Measurements from ENCODE around the gene CTNNBL1. TPM values are rescaled to one million over a fixed set of nuclear protein-coding genes. Genes with fewer than 3 reads are reported as not detected.

CTNNBL1 gene
- total RNA-seq, 1 experiment from 2014 or later: 49.9 TPM

- no peak for DNase-seq
- ATAC-seq: no peak
- intact Hi-C loops (cut with micrococcal nuclease): no loop called here
- Histone ChIP-seq H3K9me2 (replicated peaks; ENCODE audit: low read length) (no peaks in the 10 kb centered on the region), H2AFZ (ENCODE audit: low read length) (no peak overlapping the region), H3K36me3 (ENCODE audit: low read depth, low read length) (peaks cover 16% of the 10 kb centered on the region), H3K4me1 (ENCODE audit: insufficient read depth, low read length) (no peaks in the 10 kb centered on the region), H3K27ac (ENCODE audit: low read length) (no peak overlapping the region), H3K9ac (ENCODE audit: low read length) (no peak overlapping the region), H3K9me3 (ENCODE audit: low read length) (no peaks in the 10 kb centered on the region), H4K20me1 (ENCODE audit: low read length) (no peaks in the 10 kb centered on the region), H3K79me2 (ENCODE audit: low read length) (no peaks in the 10 kb centered on the region), H3F3A (ENCODE audit: low read length, unreplicated experiment) (no peaks in the 10 kb centered on the region), H3K27me3 (ENCODE audit: low read length) (no peaks in the 10 kb centered on the region), H3K4me2 (ENCODE audit: low read length) (no peak overlapping the region), H3K4me3 (ENCODE audit: low read length) (no peak overlapping the region)
- BruUV-seq (replicated peaks): no TSS peak
- ChIA-PET POLR2A (ENCODE audit: unreplicated experiment) (no interaction called here), CTCF (no interaction called here)
- TF ChIP-seq, protein P1, sequence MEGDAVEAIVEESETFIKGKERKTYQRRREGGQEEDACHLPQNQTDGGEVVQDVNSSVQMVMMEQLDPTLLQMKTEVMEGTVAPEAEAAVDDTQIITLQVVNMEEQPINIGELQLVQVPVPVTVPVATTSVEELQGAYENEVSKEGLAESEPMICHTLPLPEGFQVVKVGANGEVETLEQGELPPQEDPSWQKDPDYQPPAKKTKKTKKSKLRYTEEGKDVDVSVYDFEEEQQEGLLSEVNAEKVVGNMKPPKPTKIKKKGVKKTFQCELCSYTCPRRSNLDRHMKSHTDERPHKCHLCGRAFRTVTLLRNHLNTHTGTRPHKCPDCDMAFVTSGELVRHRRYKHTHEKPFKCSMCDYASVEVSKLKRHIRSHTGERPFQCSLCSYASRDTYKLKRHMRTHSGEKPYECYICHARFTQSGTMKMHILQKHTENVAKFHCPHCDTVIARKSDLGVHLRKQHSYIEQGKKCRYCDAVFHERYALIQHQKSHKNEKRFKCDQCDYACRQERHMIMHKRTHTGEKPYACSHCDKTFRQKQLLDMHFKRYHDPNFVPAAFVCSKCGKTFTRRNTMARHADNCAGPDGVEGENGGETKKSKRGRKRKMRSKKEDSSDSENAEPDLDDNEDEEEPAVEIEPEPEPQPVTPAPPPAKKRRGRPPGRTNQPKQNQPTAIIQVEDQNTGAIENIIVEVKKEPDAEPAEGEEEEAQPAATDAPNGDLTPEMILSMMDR (conservative IDR thresholded peaks at IDR 0.05; ENCODE audit: low read depth, low read length): no peak
- TF ChIP-seq EZH2phosphoT487 (IDR thresholded peaks at IDR 0.05; ENCODE audit: borderline replicate concordance, low read length) (no peak), EZH2 (IDR thresholded peaks at IDR 0.05; ENCODE audit: low read length, unreplicated experiment) (no peak)
These were observed 79.5 kb downstream of the CTNNBL1 start for GRCh38 chr20:37773291-37773826.

GRCh38 chr20:37774156-37774555, 80.3 kb downstream of the CTNNBL1 start:
- TF ChIP-seq EZH2phosphoT487 (IDR thresholded peaks at IDR 0.05; ENCODE audit: borderline replicate concordance, low read length): no peak
- TF ChIP-seq EZH2 (IDR thresholded peaks at IDR 0.05; ENCODE audit: low read length, unreplicated experiment): no peak
- TF ChIP-seq, protein P1 (conservative IDR thresholded peaks at IDR 0.05; ENCODE audit: low read depth, low read length): no peak
- H3K4me1 ChIP-seq (ENCODE audit: insufficient read depth, low read length): no peaks in the 10 kb centered on the region
- ChIA-PET CTCF (no interaction called here), POLR2A (ENCODE audit: unreplicated experiment) (no interaction called here)
- no peaks in the 10 kb centered on the region for H3K27me3 ChIP-seq (ENCODE audit: low read length)
- no peak for DNase-seq
- no peak overlapping the region for H3K4me3 ChIP-seq (ENCODE audit: low read length)
- no peak overlapping the region for H3K4me2 ChIP-seq (ENCODE audit: low read length)
- no peak for ATAC-seq
- no peak overlapping the region for H2AFZ ChIP-seq (ENCODE audit: low read length)
- H3K9me3 ChIP-seq (ENCODE audit: low read length): no peaks in the 10 kb centered on the region
- H3F3A ChIP-seq (ENCODE audit: low read length, unreplicated experiment): no peaks in the 10 kb centered on the region
- H3K27ac ChIP-seq (ENCODE audit: low read length): no peak overlapping the region
- peaks cover 16% of the 10 kb centered on the region for H3K36me3 ChIP-seq (ENCODE audit: low read depth, low read length)
- H3K9ac ChIP-seq (ENCODE audit: low read length): no peak overlapping the region
- intact Hi-C loops (cut with micrococcal nuclease): no loop called here
- no peaks in the 10 kb centered on the region for H3K79me2 ChIP-seq (ENCODE audit: low read length)
- no TSS peak for BruUV-seq (replicated peaks)
- H3K9me2 ChIP-seq (replicated peaks; ENCODE audit: low read length): no peaks in the 10 kb centered on the region
- no peaks in the 10 kb centered on the region for H4K20me1 ChIP-seq (ENCODE audit: low read length)

- H3K36me3 ChIP-seq (ENCODE audit: low read depth, low read length): peaks cover 19% of the 10 kb centered on the region
- H3K4me3 ChIP-seq (ENCODE audit: low read length): no peak overlapping the region
- H3F3A ChIP-seq (ENCODE audit: low read length, unreplicated experiment): no peaks in the 10 kb centered on the region
- no peaks in the 10 kb centered on the region for H4K20me1 ChIP-seq (ENCODE audit: low read length)
- intact Hi-C loops (cut with micrococcal nuclease): no loop called here
- no peaks in the 10 kb centered on the region for H3K79me2 ChIP-seq (ENCODE audit: low read length)
- DNase-seq (no peak), ATAC-seq (no peak)
- H3K4me2 ChIP-seq (ENCODE audit: low read length): no peak overlapping the region
- no peak overlapping the region for H2AFZ ChIP-seq (ENCODE audit: low read length)
- H3K9me2 ChIP-seq (replicated peaks; ENCODE audit: low read length): no peaks in the 10 kb centered on the region
- BruUV-seq (replicated peaks): no TSS peak
- no peaks in the 10 kb centered on the region for H3K27me3 ChIP-seq (ENCODE audit: low read length)
- H3K4me1 ChIP-seq (ENCODE audit: insufficient read depth, low read length): no peaks in the 10 kb centered on the region
- CTCF ChIA-PET: no interaction called here
- H3K9ac ChIP-seq (ENCODE audit: low read length): no peak overlapping the region
- no peak overlapping the region for H3K27ac ChIP-seq (ENCODE audit: low read length)
- H3K9me3 ChIP-seq (ENCODE audit: low read length): no peaks in the 10 kb centered on the region
- no peak for TF ChIP-seq EZH2 (IDR thresholded peaks at IDR 0.05; ENCODE audit: low read length, unreplicated experiment)
- TF ChIP-seq, protein P1 (conservative IDR thresholded peaks at IDR 0.05; ENCODE audit: low read depth, low read length): no peak
- TF ChIP-seq EZH2phosphoT487 (IDR thresholded peaks at IDR 0.05; ENCODE audit: borderline replicate concordance, low read length): no peak
- POLR2A ChIA-PET (ENCODE audit: unreplicated experiment): no interaction called here
These were observed 81.4 kb downstream of the CTNNBL1 start for GRCh38 chr20:37775200-37775599.
